ENCODE results near the gene RLN1. TPM values are rescaled to one million over a fixed set of nuclear protein-coding genes. Genes with fewer than 3 reads are reported as not detected.

Gene RLN1
- total and polyA plus RNA-seq, 10 of the 15 experiments (the other 5 are each of a cell fraction or from before 2014, with no cell fraction given), result 0.80 to 2.8 (median 1.9) TPM

DNA sequence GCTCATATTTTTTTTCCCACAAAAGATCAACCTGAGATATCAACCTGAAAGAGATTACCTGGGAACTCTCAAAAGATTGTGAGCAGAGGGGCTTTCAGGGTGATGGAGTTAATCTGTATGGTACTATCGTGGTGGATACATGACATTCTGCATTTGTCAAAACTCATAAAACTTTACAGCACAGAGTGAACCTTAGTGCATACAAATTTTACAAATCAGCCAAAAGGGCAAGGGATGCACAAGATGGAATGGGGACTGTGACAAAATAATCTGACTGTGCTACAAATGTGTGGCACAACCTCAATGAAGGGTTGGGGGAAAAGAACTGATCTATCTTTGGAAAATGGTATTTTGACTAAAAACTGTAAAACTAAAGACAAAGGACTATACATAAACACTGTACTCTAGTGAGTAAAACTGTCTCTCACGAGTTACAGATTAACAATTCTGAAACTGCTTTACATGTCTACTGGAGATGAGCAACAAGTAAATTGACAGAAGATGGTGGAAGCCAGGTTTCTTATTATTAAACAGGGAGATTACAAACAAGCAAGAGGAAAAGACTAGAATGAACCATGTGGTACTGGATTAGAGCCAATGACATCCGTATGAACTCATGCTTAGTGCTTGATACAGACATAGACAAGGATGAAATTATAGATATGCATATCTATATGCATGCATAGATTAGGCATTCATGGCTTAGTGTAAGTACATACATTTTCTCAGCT lies 24.8 kb upstream of the RLN1 start (continued):
- TF ChIP-seq, protein P1, sequence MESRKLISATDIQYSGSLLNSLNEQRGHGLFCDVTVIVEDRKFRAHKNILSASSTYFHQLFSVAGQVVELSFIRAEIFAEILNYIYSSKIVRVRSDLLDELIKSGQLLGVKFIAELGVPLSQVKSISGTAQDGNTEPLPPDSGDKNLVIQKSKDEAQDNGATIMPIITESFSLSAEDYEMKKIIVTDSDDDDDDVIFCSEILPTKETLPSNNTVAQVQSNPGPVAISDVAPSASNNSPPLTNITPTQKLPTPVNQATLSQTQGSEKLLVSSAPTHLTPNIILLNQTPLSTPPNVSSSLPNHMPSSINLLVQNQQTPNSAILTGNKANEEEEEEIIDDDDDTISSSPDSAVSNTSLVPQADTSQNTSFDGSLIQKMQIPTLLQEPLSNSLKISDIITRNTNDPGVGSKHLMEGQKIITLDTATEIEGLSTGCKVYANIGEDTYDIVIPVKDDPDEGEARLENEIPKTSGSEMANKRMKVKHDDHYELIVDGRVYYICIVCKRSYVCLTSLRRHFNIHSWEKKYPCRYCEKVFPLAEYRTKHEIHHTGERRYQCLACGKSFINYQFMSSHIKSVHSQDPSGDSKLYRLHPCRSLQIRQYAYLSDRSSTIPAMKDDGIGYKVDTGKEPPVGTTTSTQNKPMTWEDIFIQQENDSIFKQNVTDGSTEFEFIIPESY (IDR thresholded peaks at IDR 0.05), result no peak
- no peak for TF ChIP-seq PAX5 (IDR thresholded peaks at IDR 0.05; ENCODE audit: borderline replicate concordance, low read depth, low read length)
- no peak for TF ChIP-seq RAD21 (IDR thresholded peaks at IDR 0.05; ENCODE audit: insufficient read depth, low read depth, low read length)
- no peak for TF ChIP-seq BRCA1 (IDR thresholded peaks at IDR 0.05; ENCODE audit: low read depth, low read length)
- no peak for TF ChIP-seq TCF7 (IDR thresholded peaks at IDR 0.05; ENCODE audit: borderline replicate concordance)
- peak; percentile 58 to 80 for TF ChIP-seq BHLHE40 (IDR thresholded peaks at IDR 0.05; ENCODE audit: borderline replicate concordance in 1 of 2, low read depth in 2 of 2, low read length in 1 of 2)
- TF ChIP-seq MEF2A (IDR thresholded peaks at IDR 0.05; ENCODE audit: insufficient read depth, low read depth, low read length), result peak; percentile 68; the same call in 1 of the 2 replicates
- peak; percentile 8; the same call in 1 of the 2 replicates for TF ChIP-seq RUNX3 (IDR thresholded peaks at IDR 0.05; ENCODE audit: low read length)
- no peak for TF ChIP-seq HDAC2 (IDR thresholded peaks at IDR 0.05)
- no peak for TF ChIP-seq MYC (IDR thresholded peaks at IDR 0.05; ENCODE audit: insufficient read depth, insufficient read length, insufficient replicate concordance, low read length, severe bottlenecking)
- no peak for TF ChIP-seq HDGF (IDR thresholded peaks at IDR 0.05)
- TF ChIP-seq, protein P2, sequence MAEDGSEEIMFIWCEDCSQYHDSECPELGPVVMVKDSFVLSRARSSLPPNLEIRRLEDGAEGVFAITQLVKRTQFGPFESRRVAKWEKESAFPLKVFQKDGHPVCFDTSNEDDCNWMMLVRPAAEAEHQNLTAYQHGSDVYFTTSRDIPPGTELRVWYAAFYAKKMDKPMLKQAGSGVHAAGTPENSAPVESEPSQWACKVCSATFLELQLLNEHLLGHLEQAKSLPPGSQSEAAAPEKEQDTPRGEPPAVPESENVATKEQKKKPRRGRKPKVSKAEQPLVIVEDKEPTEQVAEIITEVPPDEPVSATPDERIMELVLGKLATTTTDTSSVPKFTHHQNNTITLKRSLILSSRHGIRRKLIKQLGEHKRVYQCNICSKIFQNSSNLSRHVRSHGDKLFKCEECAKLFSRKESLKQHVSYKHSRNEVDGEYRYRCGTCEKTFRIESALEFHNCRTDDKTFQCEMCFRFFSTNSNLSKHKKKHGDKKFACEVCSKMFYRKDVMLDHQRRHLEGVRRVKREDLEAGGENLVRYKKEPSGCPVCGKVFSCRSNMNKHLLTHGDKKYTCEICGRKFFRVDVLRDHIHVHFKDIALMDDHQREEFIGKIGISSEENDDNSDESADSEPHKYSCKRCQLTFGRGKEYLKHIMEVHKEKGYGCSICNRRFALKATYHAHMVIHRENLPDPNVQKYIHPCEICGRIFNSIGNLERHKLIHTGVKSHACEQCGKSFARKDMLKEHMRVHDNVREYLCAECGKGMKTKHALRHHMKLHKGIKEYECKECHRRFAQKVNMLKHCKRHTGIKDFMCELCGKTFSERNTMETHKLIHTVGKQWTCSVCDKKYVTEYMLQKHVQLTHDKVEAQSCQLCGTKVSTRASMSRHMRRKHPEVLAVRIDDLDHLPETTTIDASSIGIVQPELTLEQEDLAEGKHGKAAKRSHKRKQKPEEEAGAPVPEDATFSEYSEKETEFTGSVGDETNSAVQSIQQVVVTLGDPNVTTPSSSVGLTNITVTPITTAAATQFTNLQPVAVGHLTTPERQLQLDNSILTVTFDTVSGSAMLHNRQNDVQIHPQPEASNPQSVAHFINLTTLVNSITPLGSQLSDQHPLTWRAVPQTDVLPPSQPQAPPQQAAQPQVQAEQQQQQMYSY (CRISPR knock-in tag; IDR thresholded peaks at IDR 0.05), result no peak
- no peak for TF ChIP-seq FOS (IDR thresholded peaks at IDR 0.05; ENCODE audit: borderline replicate concordance, extremely low read depth, insufficient read length)
- no peak for TF ChIP-seq SREBF1 (IDR thresholded peaks at IDR 0.05; ENCODE audit: low read length)
- TF ChIP-seq TAF1 (IDR thresholded peaks at IDR 0.05; ENCODE audit: borderline replicate concordance, low read depth, low read length), result no peak
- TF ChIP-seq, protein P3, sequence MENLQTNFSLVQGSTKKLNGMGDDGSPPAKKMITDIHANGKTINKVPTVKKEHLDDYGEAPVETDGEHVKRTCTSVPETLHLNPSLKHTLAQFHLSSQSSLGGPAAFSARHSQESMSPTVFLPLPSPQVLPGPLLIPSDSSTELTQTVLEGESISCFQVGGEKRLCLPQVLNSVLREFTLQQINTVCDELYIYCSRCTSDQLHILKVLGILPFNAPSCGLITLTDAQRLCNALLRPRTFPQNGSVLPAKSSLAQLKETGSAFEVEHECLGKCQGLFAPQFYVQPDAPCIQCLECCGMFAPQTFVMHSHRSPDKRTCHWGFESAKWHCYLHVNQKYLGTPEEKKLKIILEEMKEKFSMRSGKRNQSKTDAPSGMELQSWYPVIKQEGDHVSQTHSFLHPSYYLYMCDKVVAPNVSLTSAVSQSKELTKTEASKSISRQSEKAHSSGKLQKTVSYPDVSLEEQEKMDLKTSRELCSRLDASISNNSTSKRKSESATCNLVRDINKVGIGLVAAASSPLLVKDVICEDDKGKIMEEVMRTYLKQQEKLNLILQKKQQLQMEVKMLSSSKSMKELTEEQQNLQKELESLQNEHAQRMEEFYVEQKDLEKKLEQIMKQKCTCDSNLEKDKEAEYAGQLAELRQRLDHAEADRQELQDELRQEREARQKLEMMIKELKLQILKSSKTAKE (IDR thresholded peaks at IDR 0.05; ENCODE audit: low read depth, poor library complexity, severe bottlenecking), result peak; percentile 94
- TF ChIP-seq, protein P4, sequence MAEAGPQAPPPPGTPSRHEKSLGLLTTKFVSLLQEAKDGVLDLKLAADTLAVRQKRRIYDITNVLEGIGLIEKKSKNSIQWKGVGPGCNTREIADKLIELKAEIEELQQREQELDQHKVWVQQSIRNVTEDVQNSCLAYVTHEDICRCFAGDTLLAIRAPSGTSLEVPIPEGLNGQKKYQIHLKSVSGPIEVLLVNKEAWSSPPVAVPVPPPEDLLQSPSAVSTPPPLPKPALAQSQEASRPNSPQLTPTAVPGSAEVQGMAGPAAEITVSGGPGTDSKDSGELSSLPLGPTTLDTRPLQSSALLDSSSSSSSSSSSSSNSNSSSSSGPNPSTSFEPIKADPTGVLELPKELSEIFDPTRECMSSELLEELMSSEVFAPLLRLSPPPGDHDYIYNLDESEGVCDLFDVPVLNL (IDR thresholded peaks at IDR 0.05; ENCODE audit: low read depth, low read length), result no peak
- TF ChIP-seq, protein P5, sequence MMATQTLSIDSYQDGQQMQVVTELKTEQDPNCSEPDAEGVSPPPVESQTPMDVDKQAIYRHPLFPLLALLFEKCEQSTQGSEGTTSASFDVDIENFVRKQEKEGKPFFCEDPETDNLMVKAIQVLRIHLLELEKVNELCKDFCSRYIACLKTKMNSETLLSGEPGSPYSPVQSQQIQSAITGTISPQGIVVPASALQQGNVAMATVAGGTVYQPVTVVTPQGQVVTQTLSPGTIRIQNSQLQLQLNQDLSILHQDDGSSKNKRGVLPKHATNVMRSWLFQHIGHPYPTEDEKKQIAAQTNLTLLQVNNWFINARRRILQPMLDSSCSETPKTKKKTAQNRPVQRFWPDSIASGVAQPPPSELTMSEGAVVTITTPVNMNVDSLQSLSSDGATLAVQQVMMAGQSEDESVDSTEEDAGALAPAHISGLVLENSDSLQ (IDR thresholded peaks at IDR 0.05), result peak; percentile 65
